Calu3 (cell line): Measurements from ENCODE around the gene ZXDC. TPM values are rescaled to one million over a fixed set of nuclear protein-coding genes. Genes with fewer than 3 reads are reported as not detected.

Source experiments
- BruUV-seq: library from RNA; stranded (reverse); fragments of 400-500 nt; replicated peaks from 2 replicates; lab custom pipeline; 2021; lab: Mats Ljungman, UMichigan
- CTCF ChIA-PET: fragments of 300-600 bp; sonication (Branson Sonifier 250); formaldehyde crosslinking; loops from one replicate; lab custom pipeline; 2022; ENCODE audit warnings: antibody characterized with exemption; lab: Charles Lee
- DNase-seq: peaks from one replicate; pipeline ENCODE4 v3.0.0; 2022
- H3K27ac Mint-ChIP-seq: one replicate; pipeline ENCODE4 v1.8.0; 2022; ENCODE audit warnings: mixed read lengths; ENCODE audit not compliant: unreplicated experiment
- H3K27me3 Mint-ChIP-seq: one replicate; pipeline ENCODE4 v1.8.0; 2022; ENCODE audit warnings: mixed read lengths; ENCODE audit not compliant: unreplicated experiment
- H3K36me3 Mint-ChIP-seq: one replicate; pipeline ENCODE4 v1.8.0; 2022; ENCODE audit warnings: mild to moderate bottlenecking, moderate library complexity, mixed read lengths; ENCODE audit not compliant: insufficient read depth, unreplicated experiment
- H3K4me1 Mint-ChIP-seq: one replicate; pipeline ENCODE4 v1.8.0; 2022; ENCODE audit warnings: mild to moderate bottlenecking, low read depth, mixed read lengths; ENCODE audit not compliant: unreplicated experiment
- H3K4me3 Mint-ChIP-seq: one replicate; pipeline ENCODE4 v1.8.0; 2022; ENCODE audit warnings: mild to moderate bottlenecking, low read depth, moderate library complexity, mixed read lengths; ENCODE audit not compliant: unreplicated experiment
- H3K9me3 Mint-ChIP-seq: one replicate; pipeline ENCODE4 v1.8.0; 2022; ENCODE audit warnings: low read depth, mixed read lengths; ENCODE audit not compliant: unreplicated experiment
- CTCF ChIP-seq: fragments of 200-600 bp; IDR thresholded peaks from one replicate; pipeline ENCODE4 v1.8.0; 2022; ENCODE audit warnings: antibody characterized with exemption; ENCODE audit not compliant: unreplicated experiment
- intact Hi-C: fragments of 100-400 bp; cut with micrococcal nuclease; formaldehyde crosslinking; loops from one replicate; pipeline ENCODE4 v1.10.0; 2022; ENCODE audit not compliant: unreplicated experiment
- total RNA-seq: library from RNA; stranded (reverse); gene quantifications from 2 replicates; pipeline ENCODE4 v1.2.3, GENCODE V29; 2022

The ZXDC gene
- total RNA-seq, 1 experiment from 2014 or later = 63.8 TPM

DNA sequence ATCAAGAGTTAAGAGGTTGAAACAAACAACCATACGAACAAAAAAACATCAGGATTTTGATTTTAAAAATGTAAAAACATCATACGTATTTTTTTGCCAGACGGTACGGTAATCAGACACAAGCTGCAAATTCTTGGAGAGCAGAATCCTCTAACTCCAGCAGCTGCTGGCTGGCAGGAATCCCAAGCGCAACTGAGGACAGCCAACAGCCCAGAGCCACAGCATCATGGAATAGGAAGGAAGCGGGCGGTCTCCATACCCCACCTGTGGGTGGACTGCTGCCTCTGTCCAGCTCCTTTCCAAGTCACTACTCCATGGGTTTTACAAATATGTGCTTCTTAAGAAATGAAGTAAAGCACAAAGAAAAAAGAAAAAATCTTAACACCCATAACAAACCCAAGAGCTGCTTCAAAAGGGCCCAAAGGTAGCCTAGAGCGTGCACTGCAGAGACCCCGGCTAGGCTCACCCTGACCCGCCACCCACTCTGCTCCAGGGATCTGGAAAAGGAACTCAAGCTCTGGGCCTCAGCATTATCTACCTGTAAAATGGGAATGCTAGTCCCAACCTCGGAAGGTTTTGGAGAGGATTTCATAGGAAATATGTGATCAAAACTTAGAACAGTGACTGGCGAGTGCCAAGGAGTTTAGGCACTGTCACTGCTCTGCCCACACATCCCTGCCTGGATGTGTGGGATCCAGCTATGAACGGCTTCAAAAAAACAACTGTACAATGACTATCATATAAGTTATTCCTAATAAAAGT lies 33.4 kb downstream of the ZXDC start:
- no TSS peak for BruUV-seq

DNA sequence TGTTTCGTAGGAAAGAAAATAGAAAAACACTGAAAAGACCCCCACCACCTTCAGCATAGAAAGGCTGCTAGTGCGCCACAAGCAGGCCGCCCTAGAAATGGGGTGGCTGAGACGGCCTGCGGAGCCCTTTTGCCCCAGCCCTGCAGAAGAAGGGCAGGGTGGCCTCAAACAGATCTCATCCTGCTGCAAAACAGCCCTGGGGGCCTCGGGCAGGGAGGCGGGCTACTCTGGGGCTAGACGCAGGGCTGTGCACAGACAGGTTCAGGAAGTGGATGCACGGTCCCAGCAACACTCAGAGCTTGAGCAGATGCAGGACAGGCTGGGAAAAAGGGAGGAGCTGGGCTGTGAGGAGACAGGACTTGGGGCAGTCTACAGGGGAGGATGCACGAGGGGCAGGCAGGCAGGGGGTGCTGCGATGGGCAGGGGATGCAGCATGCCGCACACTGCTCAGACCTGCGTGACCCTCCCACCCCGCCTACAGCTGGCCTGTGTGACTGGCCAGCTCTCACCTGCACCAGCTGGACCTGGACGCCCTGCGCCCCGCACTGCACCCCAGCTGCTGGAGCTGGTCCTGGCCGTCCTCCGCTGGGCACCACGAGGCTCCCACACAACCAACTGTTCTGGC lies 34.3 kb downstream of the ZXDC start:
- CTCF ChIA-PET = interaction anchor here (0.6 to 1.3 kb wide), 2 partner anchors 11 to 110 kb away, joined by 3 read pairs; no protein-coding TSS in a partner anchor
- no peak for DNase-seq

More for the DNA sequence above, 33.4 kb downstream of the ZXDC start:
- Mint-ChIP-seq H3K4me1 (peaks cover 10% of the 10 kb centered on the region), H3K27me3 (no peaks in the 10 kb centered on the region), H3K36me3 (peaks cover 26% of the 10 kb centered on the region), H3K27ac (no peak overlapping the region), H3K4me3 (no peak overlapping the region), H3K9me3 (no peaks in the 10 kb centered on the region)
- intact Hi-C loops = no loop called here
- no peak for DNase-seq
- TF ChIP-seq CTCF = no peak
- CTCF ChIA-PET = interaction anchor here (0.6 to 1.3 kb wide), 2 partner anchors 10 to 109 kb away, joined by 3 read pairs; no protein-coding TSS in a partner anchor

GRCh38 chr3:126440709-126440995 lies 35.0 kb downstream of the ZXDC start:
- BruUV-seq = no TSS peak
- Mint-ChIP-seq H3K27me3 (no peaks in the 10 kb centered on the region), H3K27ac (peak overlapping the region; percentile 41), H3K4me3 (no peak overlapping the region), H3K9me3 (no peaks in the 10 kb centered on the region), H3K36me3 (peaks cover 30% of the 10 kb centered on the region), H3K4me1 (peaks cover 3% of the 10 kb centered on the region)
- DNase-seq = no peak
- intact Hi-C loops = no loop called here
- CTCF ChIA-PET = interaction anchor here (0.5 kb wide), 1 partner anchor 18 kb away, joined by 3 read pairs; no protein-coding TSS in a partner anchor
- no peak for TF ChIP-seq CTCF

More for the DNA sequence above, 34.3 kb downstream of the ZXDC start:
- Mint-ChIP-seq H3K4me3 (no peak overlapping the region), H3K27me3 (no peaks in the 10 kb centered on the region), H3K9me3 (no peaks in the 10 kb centered on the region), H3K27ac (no peak overlapping the region), H3K36me3 (peaks cover 30% of the 10 kb centered on the region), H3K4me1 (peaks cover 10% of the 10 kb centered on the region)
- no TSS peak for BruUV-seq
- no peak for TF ChIP-seq CTCF
- intact Hi-C loops = no loop called here

DNA sequence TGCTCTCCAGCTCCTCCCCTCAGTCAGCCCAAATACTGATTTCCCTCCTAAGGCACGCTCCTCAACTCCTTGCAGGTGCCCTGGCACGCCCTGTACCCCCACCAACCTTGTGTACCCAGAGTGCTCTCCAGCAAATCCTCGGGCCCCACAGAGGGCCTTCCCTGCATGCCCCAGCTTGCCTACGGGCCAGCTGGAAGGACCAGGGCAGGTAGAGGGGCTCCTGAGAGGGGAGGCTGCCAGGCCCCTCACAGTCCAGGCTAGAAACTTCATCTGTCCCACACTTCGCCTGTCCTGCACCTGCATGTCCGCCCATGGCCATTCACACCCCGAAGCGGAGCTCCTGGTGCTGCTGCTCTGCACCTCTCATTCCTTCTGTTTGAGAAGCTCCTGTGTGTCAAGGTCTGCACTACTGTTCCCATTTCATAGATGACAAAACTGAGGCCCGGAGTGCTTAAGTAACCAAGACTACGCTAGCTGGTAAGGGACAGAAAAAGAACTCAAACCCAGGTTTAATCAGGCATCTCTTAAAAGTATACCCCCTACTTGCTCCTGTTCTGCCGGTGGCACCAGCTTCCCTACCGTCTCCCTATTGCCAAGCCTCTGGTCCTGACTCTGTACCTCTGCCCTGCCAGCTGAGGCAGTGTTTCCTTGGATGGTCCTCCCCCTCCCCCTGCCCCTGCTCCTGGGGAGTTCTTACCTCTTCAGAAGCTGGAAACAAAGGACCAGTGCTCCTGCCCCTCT lies 35.6 kb downstream of the ZXDC start:
- no peaks in the 10 kb centered on the region for H3K4me1 Mint-ChIP-seq
- intact Hi-C loops = no loop called here
- peaks cover 30% of the 10 kb centered on the region for H3K36me3 Mint-ChIP-seq
- BruUV-seq = no TSS peak
- CTCF ChIA-PET = interaction anchor here (0.5 to 1.0 kb wide), 2 partner anchors 17 to 18 kb away, joined by 3 read pairs; no protein-coding TSS in a partner anchor
- H3K27ac Mint-ChIP-seq = peak overlapping the region; percentile 41
- no peak for TF ChIP-seq CTCF
- no peaks in the 10 kb centered on the region for H3K27me3 Mint-ChIP-seq
- H3K9me3 Mint-ChIP-seq = no peaks in the 10 kb centered on the region
- DNase-seq = no peak
- H3K4me3 Mint-ChIP-seq = no peak overlapping the region
